Caco-2 (cell line): ENCODE data around the gene LYRM1. TPM values are rescaled to one million over a fixed set of nuclear protein-coding genes. Genes with fewer than 3 reads are reported as not detected.
"Not testable (repeated sequence)": the region's sequence is repeated elsewhere in the genome, so short reads cannot be mapped to it uniquely, and the experiment has no call there.

ENCODE experiments used
- BruUV-seq: library from RNA; stranded (reverse); fragments of 400-500 nt; replicated peaks from 2 replicates; lab custom pipeline; 2021; lab: Mats Ljungman, UMichigan
- CTCF ChIA-PET: fragments of 300-600 bp; sonication (Branson Sonifier 250); formaldehyde crosslinking; loops from one replicate; lab custom pipeline; 2022; ENCODE audit warnings: antibody characterized with exemption; lab: Charles Lee
- POLR2A ChIA-PET: fragments of 300-600 bp; sonication (Branson Sonifier 250); formaldehyde crosslinking; loops from one replicate; lab custom pipeline; 2022; ENCODE audit warnings: antibody characterized with exemption; lab: Charles Lee
- DNase-seq, 2 experiments: peaks; one replicate each; pipeline versions ENCODE4 v3.0.0 to v3.0.0-alpha.2; 2020 to 2022
- H3K27me3 ChIP-seq: replicated peaks from 2 replicates; pipeline ENCODE4 v1.6.0; 2011; ENCODE audit warnings: low read length; ENCODE audit not compliant: control insufficient read depth, insufficient read depth
- H3K36me3 ChIP-seq: 2 replicates; pipeline ENCODE4 v1.5.1; 2011; ENCODE audit warnings: low read length; ENCODE audit not compliant: control insufficient read depth, insufficient read depth
- H3K4me1 ChIP-seq: fragments of 250-450 bp; sonication (Bioruptor Pico); 2 replicates; pipeline ENCODE4 v1.5.1; 2020; ENCODE audit warnings: mild to moderate bottlenecking
- H3K4me3 ChIP-seq: 2 replicates; pipeline ENCODE4 v1.5.1; 2011; ENCODE audit warnings: low read depth, mild to moderate bottlenecking, control low read depth, low read length
- H3K9me3 ChIP-seq: fragments of 250-450 bp; sonication (Bioruptor Pico); 2 replicates; pipeline ENCODE4 v1.5.1; 2020; ENCODE audit warnings: mild to moderate bottlenecking, moderate library complexity
- H3K27ac Mint-ChIP-seq: one replicate; pipeline ENCODE4 v1.8.0; 2022; ENCODE audit warnings: mixed read lengths; ENCODE audit not compliant: unreplicated experiment
- H3K27me3 Mint-ChIP-seq: one replicate; pipeline ENCODE4 v1.8.0; 2022; ENCODE audit warnings: mixed read lengths; ENCODE audit not compliant: insufficient read depth, unreplicated experiment
- H3K36me3 Mint-ChIP-seq: one replicate; pipeline ENCODE4 v1.8.0; 2022; ENCODE audit warnings: mild to moderate bottlenecking, mixed read lengths; ENCODE audit not compliant: insufficient read depth, unreplicated experiment
- H3K4me1 Mint-ChIP-seq: one replicate; pipeline ENCODE4 v1.8.0; 2022; ENCODE audit warnings: low read depth, mixed read lengths; ENCODE audit not compliant: unreplicated experiment
- H3K4me3 Mint-ChIP-seq: one replicate; pipeline ENCODE4 v1.8.0; 2022; ENCODE audit warnings: mild to moderate bottlenecking, moderate library complexity, mixed read lengths; ENCODE audit not compliant: unreplicated experiment
- H3K9me3 Mint-ChIP-seq: one replicate; pipeline ENCODE4 v1.8.0; 2022; ENCODE audit warnings: mixed read lengths; ENCODE audit not compliant: unreplicated experiment
- CTCF ChIP-seq, 2 experiments: fragments of 200-600 bp in 1 of 2; IDR thresholded peaks; 1 replicate in 1 of 2; 2 replicates in 1 of 2; pipeline versions ENCODE4 v1.5.1 to v1.8.0; 2011 to 2022; ENCODE audit warnings: antibody characterized with exemption in 1 of 2, control low read depth in 1 of 2, inconsistent platforms in 1 of 2, low read depth in 1 of 2, low read length in 1 of 2, mild to moderate bottlenecking in 1 of 2, moderate library complexity in 1 of 2; ENCODE audit not compliant: insufficient read depth in 1 of 2, severe bottlenecking in 1 of 2, unreplicated experiment in 1 of 2
- intact Hi-C: fragments of 100-400 bp; cut with micrococcal nuclease; formaldehyde crosslinking; loops from one replicate; pipeline ENCODE4 v1.10.0; 2022; ENCODE audit not compliant: unreplicated experiment
- total RNA-seq: library from RNA; stranded (reverse); gene quantifications from 2 replicates; pipeline ENCODE4 v1.2.3, GENCODE V29; 2022

Gene LYRM1
- total RNA-seq, 1 experiment from 2014 or later = 46.1 TPM

DNA sequence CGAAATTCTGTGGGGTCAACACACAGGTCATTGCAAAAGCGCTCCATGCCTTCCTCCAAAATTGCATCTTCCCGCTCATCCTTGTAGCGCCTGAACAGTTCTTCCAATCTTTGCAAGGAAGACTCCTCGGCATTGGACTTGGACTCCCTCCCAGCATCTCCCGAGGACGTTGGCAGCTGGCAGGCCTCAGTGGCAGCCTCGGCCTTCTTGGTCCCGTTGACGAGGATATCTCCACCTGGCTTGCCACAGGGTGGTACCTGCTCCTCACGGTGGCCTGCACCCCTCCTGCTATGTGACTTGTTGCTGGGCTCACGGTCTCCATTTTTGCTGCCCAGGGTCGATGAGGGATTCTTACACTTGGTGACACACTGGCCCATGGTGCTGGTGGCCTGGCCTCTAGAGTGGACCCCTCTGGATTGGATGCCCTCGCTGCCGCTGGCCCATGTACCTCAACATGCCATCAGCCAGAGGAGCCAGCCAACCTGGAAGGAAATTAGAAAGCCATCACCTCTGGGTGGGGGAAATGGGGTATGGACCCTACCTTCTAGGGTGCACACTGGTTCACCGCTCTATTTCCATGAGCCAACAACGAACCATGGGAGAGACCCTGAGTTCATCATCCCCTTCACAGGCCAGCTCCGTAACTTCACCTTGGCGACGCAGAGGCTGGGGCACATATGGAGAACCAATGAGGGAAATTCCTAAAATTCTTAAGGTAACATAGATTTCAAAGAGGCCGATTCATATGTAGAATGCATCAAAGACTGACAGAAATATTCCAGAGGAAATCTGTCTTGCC is 38.2 kb upstream of the LYRM1 start:
- Mint-ChIP-seq H3K4me3 (no peak overlapping the region), H3K27me3 (no peaks in the 10 kb centered on the region), H3K36me3 (peaks cover 45% of the 10 kb centered on the region), H3K4me1 (peaks cover 6% of the 10 kb centered on the region), H3K27ac (no peak overlapping the region), H3K9me3 (no peaks in the 10 kb centered on the region)
- ChIA-PET CTCF (no interaction called here), POLR2A (no interaction called here)
- intact Hi-C loops = no loop called here
- no peak overlapping the region for H3K4me3 ChIP-seq
- no peak for TF ChIP-seq CTCF (IDR thresholded peaks at IDR 0.05; ENCODE audit: insufficient read depth in 1 of 2, low read depth in 1 of 2, low read length in 1 of 2, severe bottlenecking in 1 of 2, unreplicated experiment in 1 of 2)
- H3K9me3 ChIP-seq = no peaks in the 10 kb centered on the region
- no TSS peak for BruUV-seq
- H3K4me1 ChIP-seq = no peaks in the 10 kb centered on the region
- no peak for DNase-seq
- H3K36me3 ChIP-seq = no peaks in the 10 kb centered on the region
- no peaks in the 10 kb centered on the region for H3K27me3 ChIP-seq

DNA sequence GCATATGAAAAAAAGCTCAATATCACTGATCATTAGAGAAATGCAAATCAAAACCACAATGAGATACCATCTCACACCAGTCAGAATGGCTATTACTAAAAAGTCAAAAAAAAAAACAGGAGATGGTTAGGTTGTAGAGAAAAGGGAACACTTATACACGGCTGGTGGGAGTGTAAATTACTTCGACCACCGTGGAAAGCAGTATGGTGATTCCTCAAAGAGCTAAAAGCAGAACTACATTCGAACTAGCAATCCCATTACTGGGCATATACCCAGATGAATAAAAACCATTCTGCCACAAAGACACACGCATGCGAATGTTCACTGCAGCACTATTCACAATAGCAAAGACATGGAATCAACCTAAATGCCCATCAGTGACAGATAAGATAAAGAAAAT is 36.2 kb upstream of the LYRM1 start:
- H3K4me3 Mint-ChIP-seq, CTCF ChIA-PET, H3K9me3 Mint-ChIP-seq, POLR2A ChIA-PET, BruUV-seq, H3K27me3 Mint-ChIP-seq, H3K4me1 ChIP-seq, H3K36me3 ChIP-seq, H3K27ac Mint-ChIP-seq, intact Hi-C loops, DNase-seq, H3K9me3 ChIP-seq, H3K4me3 ChIP-seq, H3K4me1 Mint-ChIP-seq, H3K27me3 ChIP-seq: not testable (repeated sequence)
- peaks cover 40% of the 10 kb centered on the region for H3K36me3 Mint-ChIP-seq

- ChIA-PET CTCF (no interaction called here), POLR2A (no interaction called here)
- Mint-ChIP-seq H3K27me3 (no peaks in the 10 kb centered on the region), H3K36me3 (peaks cover 28% of the 10 kb centered on the region), H3K4me1 (peaks cover 6% of the 10 kb centered on the region), H3K9me3 (no peaks in the 10 kb centered on the region), H3K27ac (no peak overlapping the region), H3K4me3 (no peak overlapping the region)
- Histone ChIP-seq H3K27me3 (no peaks in the 10 kb centered on the region), H3K9me3 (no peaks in the 10 kb centered on the region), H3K36me3 (no peaks in the 10 kb centered on the region; the same call in 1 of the 2 replicates), H3K4me3 (no peak overlapping the region), H3K4me1 (no peaks in the 10 kb centered on the region)
- intact Hi-C loops = no loop called here
- TF ChIP-seq CTCF (IDR thresholded peaks at IDR 0.05; ENCODE audit: insufficient read depth in 1 of 2, low read depth in 1 of 2, low read length in 1 of 2, severe bottlenecking in 1 of 2, unreplicated experiment in 1 of 2) = no peak
- DNase-seq = no peak
- no TSS peak for BruUV-seq
Observed at GRCh38 chr16:20865420-20866131, 35.0 kb upstream of the LYRM1 start.
